Lower leg skin (tissue), 3 donors: ENCODE data around the gene RPL32.

Experiments
- POLR2A ChIP-seq, 2 donors: fragments of 450-650 bp; IDR thresholded peaks; one replicate each; pipeline ENCODE4 v1.6.1; 2016 to 2017; ENCODE audit warnings: antibody characterized with exemption in 2 of 2, mild to moderate bottlenecking in 1 of 2, moderate library complexity in 1 of 2
- TF ChIP-seq, protein P1 (sequence below), 3 donors: fragments of 450-650 bp; IDR thresholded peaks; one replicate each; pipeline ENCODE4 v1.5.1; 2016; ENCODE audit warnings: antibody characterized with exemption in 3 of 3, mild to moderate bottlenecking in 3 of 3, moderate library complexity in 2 of 3

DNA sequence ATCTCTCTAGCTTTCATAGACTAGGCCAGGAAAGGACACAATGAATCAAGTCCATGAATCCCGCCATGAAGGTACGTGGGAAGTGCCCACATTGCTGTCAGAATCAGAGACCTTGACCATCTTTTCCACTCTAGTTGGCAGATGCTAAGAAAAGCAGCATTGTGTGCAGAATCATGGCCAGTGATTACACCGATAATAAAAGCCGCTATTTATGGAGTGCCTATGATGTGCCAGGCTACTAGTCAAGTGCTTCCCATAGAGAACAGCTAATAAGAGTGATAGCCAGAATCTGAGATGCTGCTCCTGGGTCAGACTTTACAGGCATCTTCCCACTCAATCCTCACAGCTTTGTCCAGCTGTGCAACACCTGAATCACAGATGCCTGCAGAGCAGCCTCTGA, 13.2 kb upstream of the RPL32 start:
- TF ChIP-seq, protein P1, sequence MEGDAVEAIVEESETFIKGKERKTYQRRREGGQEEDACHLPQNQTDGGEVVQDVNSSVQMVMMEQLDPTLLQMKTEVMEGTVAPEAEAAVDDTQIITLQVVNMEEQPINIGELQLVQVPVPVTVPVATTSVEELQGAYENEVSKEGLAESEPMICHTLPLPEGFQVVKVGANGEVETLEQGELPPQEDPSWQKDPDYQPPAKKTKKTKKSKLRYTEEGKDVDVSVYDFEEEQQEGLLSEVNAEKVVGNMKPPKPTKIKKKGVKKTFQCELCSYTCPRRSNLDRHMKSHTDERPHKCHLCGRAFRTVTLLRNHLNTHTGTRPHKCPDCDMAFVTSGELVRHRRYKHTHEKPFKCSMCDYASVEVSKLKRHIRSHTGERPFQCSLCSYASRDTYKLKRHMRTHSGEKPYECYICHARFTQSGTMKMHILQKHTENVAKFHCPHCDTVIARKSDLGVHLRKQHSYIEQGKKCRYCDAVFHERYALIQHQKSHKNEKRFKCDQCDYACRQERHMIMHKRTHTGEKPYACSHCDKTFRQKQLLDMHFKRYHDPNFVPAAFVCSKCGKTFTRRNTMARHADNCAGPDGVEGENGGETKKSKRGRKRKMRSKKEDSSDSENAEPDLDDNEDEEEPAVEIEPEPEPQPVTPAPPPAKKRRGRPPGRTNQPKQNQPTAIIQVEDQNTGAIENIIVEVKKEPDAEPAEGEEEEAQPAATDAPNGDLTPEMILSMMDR (IDR thresholded peaks at IDR 0.05): no peak
- no peak for TF ChIP-seq POLR2A (IDR thresholded peaks at IDR 0.05)
